NCI-H1930 (cell line): Measurements from ENCODE around the gene ARF3.

ENCODE experiments used
- DNase-seq, 2 experiments: peaks; one replicate each; lab custom pipeline; 2025; lab: John Stamatoyannopoulos, UW

The ARF3 gene

GRCh38 chr12:48966177-48966895 lies 9.0 kb upstream of the ARF3 start:
- no peak for DNase-seq

- peak in 1 of 2 experiments; percentile 26 for DNase-seq
Observed at GRCh38 chr12:48965298-48965838, 8.1 kb upstream of the ARF3 start.

GRCh38 chr12:48961801-48962200 lies 4.5 kb upstream of the ARF3 start:
- no peak for DNase-seq

GRCh38 chr12:48961331-48961730 lies 4.0 kb upstream of the ARF3 start:
- DNase-seq: no peak

GRCh38 chr12:48960834-48961233 lies 3.5 kb upstream of the ARF3 start:
- DNase-seq: no peak

- DNase-seq: no peak
Observed at GRCh38 chr12:48958049-48958388, 732 bp upstream of the ARF3 start.

- DNase-seq: no peak
Observed at GRCh38 chr12:48956279-48957140, 777 bp downstream of the ARF3 start.

GRCh38 chr12:48954841-48955501 lies 2.3 kb downstream of the ARF3 start:
- DNase-seq: no peak

- DNase-seq: no peak
Observed at GRCh38 chr12:48954061-48954460, 3.2 kb downstream of the ARF3 start.

- DNase-seq: no peak
Observed at GRCh38 chr12:48952691-48953090, 4.6 kb downstream of the ARF3 start.

- DNase-seq: no peak
Observed at GRCh38 chr12:48947727-48948126, 9.6 kb downstream of the ARF3 start.

GRCh38 chr12:48946943-48947342 lies 10.3 kb downstream of the ARF3 start:
- DNase-seq: no peak

GRCh38 chr12:48946205-48946604 lies 11.1 kb downstream of the ARF3 start:
- DNase-seq: no peak

- DNase-seq: no peak
Observed at GRCh38 chr12:48943221-48943620, 14.1 kb downstream of the ARF3 start.

- DNase-seq: no peak
Observed at GRCh38 chr12:48940181-48940580, 17.1 kb downstream of the ARF3 start.

GRCh38 chr12:48938805-48939204 lies 18.5 kb downstream of the ARF3 start:
- no peak for DNase-seq

GRCh38 chr12:48937170-48937569 lies 20.1 kb downstream of the ARF3 start:
- no peak for DNase-seq

- peak; percentile 16 to 53 for DNase-seq
Observed at GRCh38 chr12:48936379-48936979, 20.8 kb downstream of the ARF3 start.

GRCh38 chr12:48934312-48934706 lies 23.0 kb downstream of the ARF3 start:
- no peak for DNase-seq

- DNase-seq: no peak
Observed at GRCh38 chr12:48933664-48934311, 23.5 kb downstream of the ARF3 start.

- DNase-seq: no peak
Observed at GRCh38 chr12:48932878-48933277, 24.4 kb downstream of the ARF3 start.

GRCh38 chr12:48930475-48930874 lies 26.8 kb downstream of the ARF3 start:
- DNase-seq: no peak
